Body of pancreas (tissue), 4 donors: ENCODE data around the gene GFAP. TPM values are rescaled to one million over a fixed set of nuclear protein-coding genes. Genes with fewer than 3 reads are reported as not detected.

ENCODE experiments used
- ATAC-seq: fragments of 150-250 bp; one replicate; pipeline ENCODE4 v1.9.1; 2016
- DNase-seq, 4 donors: peaks; one replicate each; pipeline ENCODE4 v3.0.0-alpha.2; 2019
- H3K27ac ChIP-seq, 4 donors: fragments of 200-600 bp; sonication (generic); 1 replicate in 3 of 4; 2 replicates in 1 of 4; pipeline versions ENCODE4 v1.5.1 to v1.6.1; 2016 to 2019; ENCODE audit warnings: mild to moderate bottlenecking in 1 of 4, mixed read lengths in 1 of 4, moderate library complexity in 1 of 4
- H3K27me3 ChIP-seq, 2 donors: fragments of 200-600 bp; sonication (generic); one replicate each; pipeline ENCODE4 v1.6.0; 2016; ENCODE audit warnings: mild to moderate bottlenecking in 1 of 2
- H3K36me3 ChIP-seq, 2 donors: fragments of 200-600 bp; sonication (generic); replicated peaks in 1 of 2; 2 replicates each; pipeline ENCODE4 v1.5.1; 2016; ENCODE audit warnings: low read depth in 2 of 2; ENCODE audit not compliant: insufficient read depth in 1 of 2
- H3K4me1 ChIP-seq: fragments of 200-600 bp; sonication (generic); one replicate; pipeline ENCODE4 v1.6.0; 2016
- H3K4me3 ChIP-seq, 2 donors: fragments of 200-600 bp; sonication (generic); 1 replicate in 1 of 2; 2 replicates in 1 of 2; pipeline ENCODE4 v1.5.1; 2016 to 2019
- H3K9me3 ChIP-seq, 3 donors: fragments of 200-600 bp; sonication (generic); 1 replicate in 2 of 3; 2 replicates in 1 of 3; pipeline ENCODE4 v1.5.1; 2016
- POLR2A ChIP-seq, 3 donors: fragments of 450-650 bp; IDR thresholded peaks; one replicate each; pipeline ENCODE4 v1.6.1; 2016; ENCODE audit warnings: antibody characterized with exemption in 3 of 3, mild to moderate bottlenecking in 2 of 3
- WGBS, 2 donors: methylation state at CpG; one replicate each; pipeline ENCODE4 v1.1.5; 2017; 5-methylcytosine and 5-hydroxymethylcytosine counted together
- intact Hi-C: fragments of 100-400 bp; cut with DNase I; formaldehyde crosslinking; loops from one replicate; pipeline ENCODE4 v1.15.1; 2023
- total RNA-seq, 2 donors: library from RNA; depleted of rRNA; stranded (reverse); fragments of >200 nt; gene quantifications; one replicate each; pipeline ENCODE4 v1.1.0, GENCODE V29; 2016
- TF ChIP-seq, protein P1 (sequence below), 7 experiments: fragments of 450-650 bp in 4 of 7; fragments of 200-600 bp in 3 of 7; sonication (generic) in 3 of 7; IDR thresholded peaks; one replicate each; pipeline ENCODE4 v1.5.1; 2016 to 2019; ENCODE audit warnings: antibody characterized with exemption in 7 of 7

Gene GFAP
- total RNA-seq, 2 donors from 2014 or later, result 2.0 to 7.0 TPM

DNA sequence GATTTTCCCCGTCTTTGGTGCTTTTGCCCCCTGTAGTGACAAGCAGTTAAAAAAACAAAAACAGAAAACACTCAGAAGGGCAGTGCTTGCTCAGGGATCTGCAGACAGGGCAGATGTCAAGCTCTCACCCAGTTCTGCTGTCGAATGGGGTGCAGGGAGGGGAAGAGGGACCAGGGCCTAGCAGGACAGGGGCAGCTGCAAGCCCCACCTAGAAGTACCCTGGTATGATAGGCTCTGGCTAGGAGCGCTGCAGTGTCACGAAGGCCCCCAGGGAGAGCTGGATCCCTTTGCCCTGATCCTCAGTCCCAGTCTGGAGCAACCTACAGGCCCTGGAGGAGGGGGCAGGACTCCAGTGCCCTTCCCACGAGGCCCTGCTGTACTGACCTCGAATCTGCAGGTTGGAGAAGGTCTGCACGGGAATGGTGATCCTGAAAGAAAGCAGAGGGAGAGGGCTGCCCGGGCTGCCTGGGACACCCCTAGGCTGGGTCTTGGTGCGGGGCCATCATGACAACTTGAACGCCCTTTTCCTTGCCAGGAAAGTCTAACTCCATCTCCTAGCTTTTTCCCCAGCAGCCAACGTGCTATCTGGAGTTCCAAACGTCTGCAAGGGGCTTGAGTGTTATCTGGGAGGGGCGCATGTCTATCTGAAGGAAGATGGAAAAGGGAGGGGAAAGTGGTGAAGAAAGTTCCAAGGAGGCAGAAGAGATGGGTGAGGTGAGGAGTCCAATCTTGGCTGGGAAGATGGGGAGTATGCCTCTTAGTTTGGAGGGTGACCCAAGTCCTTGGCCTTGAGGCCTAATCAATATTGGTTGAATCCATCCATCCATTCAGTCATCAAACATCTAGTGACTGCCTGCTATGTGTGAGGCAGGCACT lies 4.8 kb downstream of the GFAP start:
- no peak for TF ChIP-seq POLR2A (IDR thresholded peaks at IDR 0.05)
- TF ChIP-seq, protein P1, sequence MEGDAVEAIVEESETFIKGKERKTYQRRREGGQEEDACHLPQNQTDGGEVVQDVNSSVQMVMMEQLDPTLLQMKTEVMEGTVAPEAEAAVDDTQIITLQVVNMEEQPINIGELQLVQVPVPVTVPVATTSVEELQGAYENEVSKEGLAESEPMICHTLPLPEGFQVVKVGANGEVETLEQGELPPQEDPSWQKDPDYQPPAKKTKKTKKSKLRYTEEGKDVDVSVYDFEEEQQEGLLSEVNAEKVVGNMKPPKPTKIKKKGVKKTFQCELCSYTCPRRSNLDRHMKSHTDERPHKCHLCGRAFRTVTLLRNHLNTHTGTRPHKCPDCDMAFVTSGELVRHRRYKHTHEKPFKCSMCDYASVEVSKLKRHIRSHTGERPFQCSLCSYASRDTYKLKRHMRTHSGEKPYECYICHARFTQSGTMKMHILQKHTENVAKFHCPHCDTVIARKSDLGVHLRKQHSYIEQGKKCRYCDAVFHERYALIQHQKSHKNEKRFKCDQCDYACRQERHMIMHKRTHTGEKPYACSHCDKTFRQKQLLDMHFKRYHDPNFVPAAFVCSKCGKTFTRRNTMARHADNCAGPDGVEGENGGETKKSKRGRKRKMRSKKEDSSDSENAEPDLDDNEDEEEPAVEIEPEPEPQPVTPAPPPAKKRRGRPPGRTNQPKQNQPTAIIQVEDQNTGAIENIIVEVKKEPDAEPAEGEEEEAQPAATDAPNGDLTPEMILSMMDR (IDR thresholded peaks at IDR 0.05), result no peak
- no peaks in the 10 kb centered on the region for H3K9me3 ChIP-seq
- 70 to 72% methylated on average over 13 of the region's 13 CpGs for whole genome bisulfite sequencing, 2 donors
- no peaks in the 10 kb centered on the region for H3K36me3 ChIP-seq
- ATAC-seq (no peak), DNase-seq (no peak)
- H3K27me3 ChIP-seq, result no peaks in the 10 kb centered on the region
- no peak overlapping the region for H3K4me3 ChIP-seq
- no peak overlapping the region for H3K27ac ChIP-seq
- intact Hi-C loops, result no loop called here
- H3K4me1 ChIP-seq, result peaks cover 11% of the 10 kb centered on the region

- Histone ChIP-seq H3K4me1 (peaks cover 10% of the 10 kb centered on the region), H3K4me3 (no peak overlapping the region), H3K9me3 (no peaks in the 10 kb centered on the region), H3K27me3 (no peaks in the 10 kb centered on the region), H3K36me3 (no peaks in the 10 kb centered on the region), H3K27ac (no peak overlapping the region)
- TF ChIP-seq, protein P1 (IDR thresholded peaks at IDR 0.05), result no peak
- no peak for TF ChIP-seq POLR2A (IDR thresholded peaks at IDR 0.05)
- DNase-seq, result no peak
- 63 to 71% methylated on average over 10 to 11 of the region's 11 CpGs for WGBS, 2 donors
- intact Hi-C loops, result no loop called here
- no peak for ATAC-seq
Measured at GRCh38 chr17:44909681-44910144, 5.6 kb downstream of the GFAP start.

DNA sequence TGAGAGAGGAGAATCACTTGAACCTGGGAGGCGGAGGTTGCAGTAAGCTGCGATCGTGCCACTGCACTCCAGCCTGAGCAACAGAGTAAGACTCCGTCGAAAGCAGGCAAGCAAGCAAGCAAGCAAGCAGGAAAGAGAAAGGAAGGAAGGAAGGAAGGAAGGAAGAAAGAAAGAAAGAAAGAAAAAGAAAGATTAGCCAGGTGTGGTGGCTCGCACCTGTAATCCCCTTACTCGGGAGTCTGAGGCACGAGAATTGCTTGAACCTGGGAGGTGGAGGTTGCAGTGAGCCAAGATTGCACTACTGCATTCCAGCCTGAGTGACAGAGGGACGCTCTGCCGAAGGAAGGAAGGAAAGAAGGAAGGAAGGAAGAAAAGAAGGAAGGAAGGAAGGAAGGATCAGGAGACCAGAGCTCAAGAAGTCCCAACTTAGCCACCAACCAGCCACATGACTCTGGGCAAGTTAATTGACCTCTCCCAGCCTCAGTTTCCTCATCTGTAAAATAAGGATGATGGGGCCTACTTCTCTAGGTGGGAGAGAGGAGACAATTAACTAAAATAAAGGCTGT lies 6.5 kb downstream of the GFAP start:
- Histone ChIP-seq H3K4me1 (peaks cover 10% of the 10 kb centered on the region), H3K9me3 (no peaks in the 10 kb centered on the region), H3K36me3 (no peaks in the 10 kb centered on the region), H3K27ac (no peak overlapping the region), H3K4me3 (no peak overlapping the region), H3K27me3 (no peaks in the 10 kb centered on the region)
- no peak for TF ChIP-seq POLR2A (IDR thresholded peaks at IDR 0.05)
- TF ChIP-seq, protein P1 (IDR thresholded peaks at IDR 0.05), result no peak
- DNase-seq (no peak), ATAC-seq (no peak)
- 76 to 80% methylated on average over 10 of the region's 10 CpGs for WGBS, 2 donors
- intact Hi-C loops, result no loop called here

GRCh38 chr17:44907729-44908470 lies 7.4 kb downstream of the GFAP start:
- no peak for TF ChIP-seq POLR2A (IDR thresholded peaks at IDR 0.05)
- TF ChIP-seq, protein P1 (IDR thresholded peaks at IDR 0.05), result no peak
- Histone ChIP-seq H3K27me3 (no peaks in the 10 kb centered on the region), H3K36me3 (no peaks in the 10 kb centered on the region), H3K9me3 (no peaks in the 10 kb centered on the region), H3K4me3 (no peak overlapping the region), H3K4me1 (peaks cover 10% of the 10 kb centered on the region), H3K27ac (no peak overlapping the region)
- intact Hi-C loops, result no loop called here
- ATAC-seq (no peak), DNase-seq (no peak)
- 69 to 85% methylated on average over 8 to 11 of the region's 11 CpGs for WGBS, 2 donors
